Measurements from ENCODE around the gene MACROD2. TPM values are rescaled to one million over a fixed set of nuclear protein-coding genes. Genes with fewer than 3 reads are reported as not detected.

MACROD2 gene
- total RNA-seq, 1 experiment from 2014 or later: 3.4 TPM

- in situ Hi-C loops (cut with HindIII; ENCODE audit: low pct_unique_long_range_greater_than_20kb, low sequenced_read_pairs): no loop called here
- peak; percentile 28 for DNase-seq (ENCODE audit: low read depth)
Measured at GRCh38 chr20:14609328-14610221, 614.3 kb downstream of the MACROD2 start.

- DNase-seq (ENCODE audit: low read depth): no peak
- in situ Hi-C loops (cut with HindIII; ENCODE audit: low pct_unique_long_range_greater_than_20kb, low sequenced_read_pairs): no loop called here
Measured at GRCh38 chr20:14611479-14611878, 616.2 kb downstream of the MACROD2 start.

GRCh38 chr20:14612391-14612790, 617.1 kb downstream of the MACROD2 start:
- in situ Hi-C loops (cut with HindIII; ENCODE audit: low pct_unique_long_range_greater_than_20kb, low sequenced_read_pairs): no loop called here
- no peak for DNase-seq (ENCODE audit: low read depth)

- in situ Hi-C loops (cut with HindIII; ENCODE audit: low pct_unique_long_range_greater_than_20kb, low sequenced_read_pairs): no loop called here
Measured at GRCh38 chr20:14616003-14616402, 620.7 kb downstream of the MACROD2 start.

GRCh38 chr20:14617123-14617522, 621.8 kb downstream of the MACROD2 start:
- in situ Hi-C loops (cut with HindIII; ENCODE audit: low pct_unique_long_range_greater_than_20kb, low sequenced_read_pairs): no loop called here
- DNase-seq (ENCODE audit: low read depth): peak; percentile 82

More at GRCh38 chr20:14616003-14616402, 620.7 kb downstream of the MACROD2 start:
- no peak for DNase-seq (ENCODE audit: low read depth)

DNA sequence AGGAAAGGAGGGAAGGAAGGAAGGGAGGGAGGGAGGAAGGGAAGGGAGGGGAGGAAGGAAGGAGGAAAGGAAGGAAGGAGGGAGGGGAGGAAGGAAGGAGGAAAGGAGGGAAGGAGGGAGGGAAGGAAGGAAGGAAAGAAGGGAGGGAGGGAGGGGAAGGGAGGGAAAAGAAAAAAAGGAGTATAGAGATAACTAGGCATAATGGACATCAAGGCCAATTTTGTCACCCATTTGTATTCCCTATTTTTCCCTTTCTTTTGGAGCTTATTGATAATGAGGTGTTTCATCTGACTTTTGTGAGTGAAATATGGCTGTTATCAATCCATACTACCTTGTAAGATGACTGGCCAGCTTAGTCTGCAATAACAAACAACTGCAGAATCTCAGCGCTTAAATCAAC, 624.1 kb downstream of the MACROD2 start:
- no peak for DNase-seq (ENCODE audit: low read depth)
- in situ Hi-C loops (cut with HindIII; ENCODE audit: low pct_unique_long_range_greater_than_20kb, low sequenced_read_pairs): no loop called here

- DNase-seq (ENCODE audit: low read depth): peak; percentile 67
- in situ Hi-C loops (cut with HindIII; ENCODE audit: low pct_unique_long_range_greater_than_20kb, low sequenced_read_pairs): no loop called here
Measured at GRCh38 chr20:14622796-14623195, 627.5 kb downstream of the MACROD2 start.

DNA sequence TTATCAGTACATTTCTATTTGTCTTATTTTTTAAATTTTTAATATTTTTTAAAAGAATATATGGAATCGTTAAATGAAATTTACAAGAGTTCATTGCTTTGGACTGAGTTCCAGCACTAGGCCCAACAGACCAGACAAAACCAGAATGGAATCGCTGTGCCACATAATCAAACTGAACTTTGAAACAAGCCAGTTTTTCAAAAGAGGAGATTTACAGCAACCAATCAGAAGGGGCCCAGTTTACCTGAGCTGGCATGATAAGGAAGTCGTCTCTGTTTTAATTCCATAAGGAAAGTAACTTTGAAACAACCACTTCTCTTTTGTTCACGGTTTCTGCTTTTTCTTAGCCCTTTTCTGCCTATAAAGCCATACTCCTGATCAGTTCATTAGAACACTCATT, 635.7 kb downstream of the MACROD2 start:
- in situ Hi-C loops (cut with HindIII; ENCODE audit: low pct_unique_long_range_greater_than_20kb, low sequenced_read_pairs): no loop called here

DNA sequence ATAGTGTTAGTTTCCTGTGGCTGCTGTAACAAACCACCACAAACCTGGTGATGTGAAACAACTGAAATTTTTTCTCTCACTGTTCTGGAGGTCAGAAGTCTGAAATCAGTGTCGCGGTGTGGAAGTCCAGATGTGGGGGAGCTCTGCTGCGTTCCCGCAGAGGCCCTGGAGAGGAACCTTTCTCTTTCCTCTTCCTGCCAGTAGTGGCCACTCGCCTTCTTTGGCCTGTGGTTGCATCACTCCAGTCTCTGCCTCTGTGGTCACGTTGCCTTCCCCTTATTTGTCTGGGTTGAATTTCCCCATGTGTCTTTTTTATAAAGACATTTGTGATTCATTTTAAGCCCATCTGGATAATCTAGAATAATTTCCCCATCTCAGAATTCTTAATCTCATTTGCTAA, 637.6 kb downstream of the MACROD2 start:
- in situ Hi-C loops (cut with HindIII; ENCODE audit: low pct_unique_long_range_greater_than_20kb, low sequenced_read_pairs): no loop called here
- no peak for DNase-seq (ENCODE audit: low read depth)

More for the DNA sequence above, 635.7 kb downstream of the MACROD2 start:
- no peak for DNase-seq (ENCODE audit: low read depth)

DNA sequence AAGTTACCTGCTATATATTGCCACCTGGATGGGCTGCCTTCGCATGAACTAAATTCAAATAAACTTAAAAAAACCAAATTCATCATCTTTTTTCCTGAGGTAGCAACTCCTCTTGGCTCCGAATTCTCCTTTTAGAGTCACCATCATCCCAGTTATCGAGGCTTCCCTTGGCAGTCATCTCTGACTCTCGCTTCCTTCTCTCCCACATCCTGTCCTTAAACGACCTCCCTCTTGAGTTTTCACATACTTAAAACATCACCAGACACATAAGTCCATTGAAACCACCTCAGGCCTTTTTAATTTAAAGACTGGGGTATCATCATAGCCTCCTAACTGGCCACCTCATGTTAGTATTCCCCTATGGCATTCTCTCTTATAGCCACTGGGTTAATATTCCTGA, 638.2 kb downstream of the MACROD2 start:
- in situ Hi-C loops (cut with HindIII; ENCODE audit: low pct_unique_long_range_greater_than_20kb, low sequenced_read_pairs): no loop called here
- DNase-seq (ENCODE audit: low read depth): no peak

DNA sequence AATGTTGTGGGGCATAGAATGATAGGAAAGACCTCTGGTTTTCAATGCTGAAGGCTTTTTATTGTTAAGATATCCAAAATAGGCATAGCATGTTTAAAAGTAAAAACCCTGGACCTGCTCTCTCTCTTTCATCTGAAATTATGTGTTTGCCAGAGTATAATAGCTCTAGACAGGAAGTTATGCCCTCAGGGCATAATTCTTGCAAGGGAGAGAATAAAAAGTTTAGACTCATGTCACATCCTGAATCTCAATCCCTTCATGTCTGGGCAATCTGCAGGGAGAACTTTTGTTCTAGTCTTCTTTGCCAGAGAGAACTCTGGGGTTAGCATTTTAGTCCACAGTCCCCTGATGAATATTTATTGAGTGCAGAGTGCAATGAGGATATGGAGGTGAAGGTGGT, 639.3 kb downstream of the MACROD2 start:
- DNase-seq (ENCODE audit: low read depth): no peak
- in situ Hi-C loops (cut with HindIII; ENCODE audit: low pct_unique_long_range_greater_than_20kb, low sequenced_read_pairs): no loop called here

GRCh38 chr20:14637441-14637840, 642.1 kb downstream of the MACROD2 start:
- no peak for DNase-seq (ENCODE audit: low read depth)
- in situ Hi-C loops (cut with HindIII; ENCODE audit: low pct_unique_long_range_greater_than_20kb, low sequenced_read_pairs): no loop called here

DNA sequence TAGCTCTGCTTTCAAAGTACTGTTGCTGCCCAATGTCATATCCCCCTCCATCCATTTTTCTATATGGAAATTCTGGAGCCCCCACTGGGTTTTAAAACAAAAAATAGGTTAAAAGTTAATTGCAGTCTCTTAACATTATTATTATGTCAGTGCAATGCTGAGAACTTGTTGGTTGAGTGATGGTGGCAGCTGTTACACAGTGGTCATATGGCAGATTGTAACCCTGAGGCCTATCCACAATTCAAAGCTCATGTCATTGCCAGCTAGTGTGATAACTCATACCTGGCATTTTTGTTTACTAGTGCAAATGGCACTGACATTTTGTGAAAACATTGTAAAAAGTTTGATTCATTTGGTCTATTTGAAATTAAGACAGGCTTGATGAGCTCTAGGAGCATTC, 647.8 kb downstream of the MACROD2 start:
- in situ Hi-C loops (cut with HindIII; ENCODE audit: low pct_unique_long_range_greater_than_20kb, low sequenced_read_pairs): no loop called here
- no peak for DNase-seq (ENCODE audit: low read depth)

DNA sequence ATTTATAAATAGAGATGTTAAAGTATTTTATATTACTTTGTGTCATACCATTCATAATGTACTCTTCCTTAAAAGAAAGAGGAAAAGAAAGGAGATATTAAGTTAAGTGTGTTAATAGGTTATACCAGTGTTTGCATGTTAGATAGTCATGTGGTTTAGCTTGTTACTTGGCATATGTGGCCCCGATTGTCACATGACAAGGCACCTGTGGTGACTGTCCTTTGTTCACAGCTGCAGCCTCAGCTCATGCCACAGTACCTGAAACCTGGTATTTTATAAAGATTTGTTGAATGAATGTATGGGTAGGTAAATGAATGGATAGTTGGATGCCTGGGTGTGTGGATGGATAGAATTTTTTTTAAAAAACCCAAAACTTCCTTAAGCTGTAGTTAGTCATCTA, 648.2 kb downstream of the MACROD2 start:
- in situ Hi-C loops (cut with HindIII; ENCODE audit: low pct_unique_long_range_greater_than_20kb, low sequenced_read_pairs): no loop called here

GRCh38 chr20:14644306-14645097, 649.2 kb downstream of the MACROD2 start:
- DNase-seq (ENCODE audit: low read depth): no peak
- in situ Hi-C loops (cut with HindIII; ENCODE audit: low pct_unique_long_range_greater_than_20kb, low sequenced_read_pairs): no loop called here

More for the DNA sequence above, 648.2 kb downstream of the MACROD2 start:
- no peak for DNase-seq (ENCODE audit: low read depth)

GRCh38 chr20:14647016-14647415, 651.7 kb downstream of the MACROD2 start:
- in situ Hi-C loops (cut with HindIII; ENCODE audit: low pct_unique_long_range_greater_than_20kb, low sequenced_read_pairs): no loop called here
- DNase-seq (ENCODE audit: low read depth): no peak

GRCh38 chr20:14649662-14650061, 654.3 kb downstream of the MACROD2 start:
- in situ Hi-C loops (cut with HindIII; ENCODE audit: low pct_unique_long_range_greater_than_20kb, low sequenced_read_pairs): no loop called here
- DNase-seq (ENCODE audit: low read depth): no peak

- DNase-seq (ENCODE audit: low read depth): no peak
- in situ Hi-C loops (cut with HindIII; ENCODE audit: low pct_unique_long_range_greater_than_20kb, low sequenced_read_pairs): no loop called here
Measured at GRCh38 chr20:14657266-14658005, 662.1 kb downstream of the MACROD2 start.

DNA sequence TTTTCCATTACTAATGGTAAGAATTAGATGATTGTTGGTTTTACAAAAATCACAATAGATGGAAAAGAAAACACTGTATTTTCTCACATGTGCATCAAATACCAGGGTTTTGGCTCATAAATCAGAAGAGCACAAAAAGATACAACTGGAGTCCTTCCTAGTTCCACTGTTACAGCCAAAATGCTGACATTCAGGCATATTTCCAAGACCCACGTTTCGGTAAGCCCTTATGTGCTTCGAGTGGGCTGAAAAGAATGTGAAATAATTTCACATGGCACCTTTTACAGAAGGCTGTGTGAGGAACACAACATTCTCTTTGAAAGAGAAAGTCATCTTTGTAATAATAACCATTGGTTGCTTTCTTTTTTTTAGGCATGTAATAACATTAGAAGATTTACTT, 668.8 kb downstream of the MACROD2 start:
- DNase-seq (ENCODE audit: low read depth): no peak
- in situ Hi-C loops (cut with HindIII; ENCODE audit: low pct_unique_long_range_greater_than_20kb, low sequenced_read_pairs): no loop called here
